NT2/D1 (cell line): ENCODE results near the gene FNDC5.
A peak's percentile ranks its signal among the peaks of the same experiment; 100 is the strongest.
"Not testable (repeated sequence)": the region's sequence is repeated elsewhere in the genome, so short reads cannot be mapped to it uniquely, and the experiment has no call there.

Experiments used
- DNase-seq: peaks from one replicate; pipeline ENCODE4 v3.0.0-alpha.2; 2011; ENCODE audit warnings: low read depth, low spot score
- H3K27me3 ChIP-seq: 2 replicates; pipeline ENCODE4 v1.6.0; 2011; ENCODE audit warnings: mild to moderate bottlenecking; ENCODE audit not compliant: insufficient read length, insufficient read depth
- H3K36me3 ChIP-seq: 2 replicates; pipeline ENCODE4 v1.6.1; 2011; ENCODE audit warnings: mild to moderate bottlenecking, low read length, mixed read lengths; ENCODE audit not compliant: insufficient read depth, insufficient read length
- H3K4me1 ChIP-seq: 2 replicates; pipeline ENCODE4 v1.5.1; 2011; ENCODE audit not compliant: insufficient read depth, insufficient read length
- H3K4me3 ChIP-seq: 2 replicates; pipeline ENCODE4 v1.5.1; 2011; ENCODE audit warnings: low read depth; ENCODE audit not compliant: insufficient read length
- H3K9ac ChIP-seq: 2 replicates; pipeline ENCODE4 v1.6.0; 2011; ENCODE audit warnings: low read depth; ENCODE audit not compliant: insufficient read length
- H3K9me3 ChIP-seq: 2 replicates; pipeline ENCODE4 v1.5.1; 2011; ENCODE audit warnings: mild to moderate bottlenecking, low read length; ENCODE audit not compliant: insufficient read depth
- SUZ12 ChIP-seq: IDR thresholded peaks from 2 replicates; pipeline ENCODE4 v1.6.1; 2011; ENCODE audit not compliant: insufficient read length, insufficient read depth; ENCODE audit errors: extremely low read depth
- YY1 ChIP-seq: IDR thresholded peaks from 2 replicates; pipeline ENCODE4 v1.6.1; 2011; ENCODE audit not compliant: insufficient read length, insufficient read depth
- ZNF274 ChIP-seq: IDR thresholded peaks from 2 replicates; pipeline ENCODE4 v1.6.1; 2011; ENCODE audit warnings: mild to moderate bottlenecking, low read depth, low read length

The FNDC5 gene

DNA sequence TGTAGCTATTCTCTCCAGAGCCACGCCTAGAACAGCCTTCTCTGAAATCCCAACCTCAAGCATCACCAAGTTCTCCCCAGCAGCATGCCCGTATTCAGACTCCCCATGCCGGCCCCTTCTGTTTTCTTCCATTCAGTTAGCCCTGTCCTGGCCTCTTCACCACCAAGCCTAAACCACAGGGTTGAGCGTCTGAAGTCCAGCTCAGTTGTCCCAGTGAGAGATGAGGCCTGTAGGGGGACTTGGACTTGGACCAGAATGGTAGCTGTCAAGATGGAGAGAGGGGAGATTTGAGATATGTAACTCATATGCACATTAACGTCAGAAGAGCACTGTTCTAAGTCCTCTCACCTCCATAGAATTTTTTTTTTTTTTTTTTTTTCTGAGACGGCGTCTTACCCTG, 35.9 kb upstream of the FNDC5 start:
- no peak for DNase-seq
- Histone ChIP-seq H3K4me1 (no peaks in the 10 kb centered on the region), H3K9me3 (no peaks in the 10 kb centered on the region), H3K36me3 (no peaks in the 10 kb centered on the region), H3K27me3 (peaks cover 5% of the 10 kb centered on the region), H3K4me3 (no peak overlapping the region), H3K9ac (no peak overlapping the region)
- TF ChIP-seq ZNF274 (no peak), YY1 (no peak), SUZ12 (no peak)

- DNase-seq, H3K4me3 ChIP-seq, H3K4me1 ChIP-seq: not testable (repeated sequence)
Measured at GRCh38 chr1:32905588-32905987, 34.9 kb upstream of the FNDC5 start.

DNA sequence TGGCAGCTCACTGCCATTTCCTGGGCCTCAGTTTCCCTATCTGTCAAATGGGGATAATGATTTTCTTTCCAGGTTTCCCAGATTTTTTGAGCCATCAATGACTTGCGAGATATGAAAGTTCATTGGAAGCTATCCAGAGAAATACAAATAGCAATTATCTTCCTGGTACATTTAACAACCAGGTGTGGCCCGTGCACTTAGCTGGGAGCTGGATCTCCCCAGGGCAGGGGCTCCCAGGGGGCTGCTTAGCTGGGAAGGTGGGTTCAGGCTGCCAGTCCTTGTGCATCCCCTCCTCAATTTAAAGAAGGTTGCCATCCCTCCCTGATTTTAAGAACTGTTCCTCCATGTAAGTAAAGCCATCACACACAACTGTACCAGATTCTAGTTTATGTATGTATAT, 34.1 kb upstream of the FNDC5 start:
- no peaks in the 10 kb centered on the region for H3K9me3 ChIP-seq
- H3K36me3 ChIP-seq = no peaks in the 10 kb centered on the region
- DNase-seq = no peak
- H3K27me3 ChIP-seq = peaks cover 19% of the 10 kb centered on the region
- H3K9ac ChIP-seq = no peak overlapping the region
- no peak overlapping the region for H3K4me3 ChIP-seq
- TF ChIP-seq SUZ12 (no peak), YY1 (no peak), ZNF274 (no peak)
- no peaks in the 10 kb centered on the region for H3K4me1 ChIP-seq

More at GRCh38 chr1:32905588-32905987, 34.9 kb upstream of the FNDC5 start:
- not testable (repeated sequence) for H3K36me3 ChIP-seq, H3K9me3 ChIP-seq, H3K9ac ChIP-seq
- H3K27me3 ChIP-seq = peaks cover 11% of the 10 kb centered on the region

DNA sequence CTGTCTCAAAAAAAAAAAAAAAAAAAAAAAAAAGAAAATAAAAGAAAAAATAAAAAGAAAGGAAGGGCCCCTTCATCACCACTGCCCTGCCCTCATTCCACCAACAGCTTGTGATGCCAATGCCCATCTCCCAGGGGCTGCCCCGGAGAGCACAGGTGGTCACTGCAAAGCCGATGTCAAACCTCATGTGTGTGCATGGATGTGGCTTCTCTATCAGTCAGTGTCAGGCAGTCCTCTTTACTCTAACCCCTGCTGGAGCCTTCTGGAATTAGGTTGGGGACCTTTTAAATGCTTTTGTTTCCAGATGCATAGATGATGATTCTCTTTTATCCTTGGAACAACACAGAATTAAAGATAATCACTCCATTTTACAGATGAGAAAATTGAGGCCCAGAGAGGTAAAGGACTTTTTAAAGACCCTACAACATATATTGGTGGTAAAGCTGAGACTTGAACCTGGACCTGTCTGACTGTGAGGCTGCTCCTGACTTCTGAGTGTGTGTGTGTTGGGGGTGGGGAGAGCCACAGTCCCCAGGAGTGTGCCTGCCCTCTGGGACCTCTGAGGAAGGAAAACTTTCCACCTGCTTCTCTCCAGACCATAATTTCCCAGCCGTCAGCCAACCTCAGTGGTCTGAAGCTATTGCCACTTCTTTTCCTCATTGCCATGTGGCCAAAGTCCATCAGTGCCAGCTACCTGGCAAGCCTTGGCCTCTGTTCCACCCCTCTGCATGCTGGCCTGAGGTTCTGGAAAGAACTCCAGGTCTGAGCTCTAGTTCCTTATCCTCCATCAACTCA, 33.5 kb upstream of the FNDC5 start:
- no peak for DNase-seq
- Histone ChIP-seq H3K4me1 (no peaks in the 10 kb centered on the region), H3K4me3 (no peak overlapping the region), H3K27me3 (peaks cover 21% of the 10 kb centered on the region), H3K36me3 (no peaks in the 10 kb centered on the region), H3K9ac (no peak overlapping the region), H3K9me3 (no peaks in the 10 kb centered on the region)
- TF ChIP-seq YY1 (no peak), ZNF274 (no peak), SUZ12 (no peak)

GRCh38 chr1:32902535-32902920, 31.8 kb upstream of the FNDC5 start:
- TF ChIP-seq YY1 = no peak
- no peak for TF ChIP-seq ZNF274
- TF ChIP-seq SUZ12 = no peak
- H3K9ac ChIP-seq = no peak overlapping the region
- no peak overlapping the region for H3K4me3 ChIP-seq
- H3K4me1 ChIP-seq = no peaks in the 10 kb centered on the region
- H3K27me3 ChIP-seq = peaks cover 21% of the 10 kb centered on the region
- no peaks in the 10 kb centered on the region for H3K9me3 ChIP-seq
- DNase-seq = no peak
- peaks cover 4% of the 10 kb centered on the region for H3K36me3 ChIP-seq

GRCh38 chr1:32901823-32902534, 31.3 kb upstream of the FNDC5 start:
- H3K9ac ChIP-seq = peak overlapping the region; percentile 38
- H3K4me3 ChIP-seq = peak overlapping the region; percentile 39
- no peaks in the 10 kb centered on the region for H3K4me1 ChIP-seq
- peaks cover 21% of the 10 kb centered on the region for H3K27me3 ChIP-seq
- TF ChIP-seq SUZ12 (no peak), ZNF274 (no peak), YY1 (no peak)
- H3K36me3 ChIP-seq = peaks cover 4% of the 10 kb centered on the region
- H3K9me3 ChIP-seq = no peaks in the 10 kb centered on the region
- DNase-seq = no peak

DNA sequence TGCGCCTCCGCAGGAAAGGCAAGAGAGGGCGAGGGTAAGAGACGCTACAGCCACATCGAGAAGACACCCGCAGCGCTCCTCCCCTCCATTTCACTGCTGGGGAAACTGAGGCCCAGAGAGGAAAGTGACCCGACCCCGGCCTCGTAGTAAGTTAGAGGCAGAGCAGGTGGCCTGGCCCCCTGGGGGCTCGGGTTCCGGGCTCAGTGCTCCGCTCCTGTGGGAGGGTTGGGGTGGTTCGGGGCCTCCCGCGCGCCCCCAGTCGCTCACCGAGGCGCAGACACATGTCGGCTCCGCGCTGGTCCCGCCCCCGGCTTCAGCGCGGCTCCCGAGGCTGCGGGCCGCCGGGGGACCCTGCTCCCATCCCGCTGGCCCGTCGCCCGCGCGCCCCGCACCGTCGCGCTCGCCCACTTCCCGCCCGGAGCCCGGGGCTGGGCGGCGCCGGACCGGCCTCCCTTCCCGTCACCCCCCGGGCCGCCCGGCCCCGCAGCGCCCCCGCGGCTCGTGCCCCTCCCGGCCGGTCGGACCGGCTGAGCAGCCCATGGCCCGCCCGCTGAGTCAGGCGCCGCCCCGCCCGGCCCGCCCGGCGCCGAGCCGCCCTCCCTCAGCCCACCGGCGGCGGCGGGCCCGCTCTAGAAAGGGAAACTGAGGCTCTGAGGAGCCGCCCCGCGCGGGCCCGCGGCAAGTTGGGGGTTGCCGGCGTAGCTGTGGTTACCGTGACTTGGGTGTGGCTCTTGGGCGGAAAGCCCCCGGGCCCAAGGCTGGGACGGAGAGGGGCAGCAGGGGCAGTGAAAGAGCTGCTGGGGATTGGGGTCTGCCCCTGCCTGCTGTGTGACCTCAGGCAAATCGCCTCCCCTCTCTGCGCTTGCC, 30.5 kb upstream of the FNDC5 start, which contains the start of gene TMEM54:
TMEM54 (minus strand) TSS at position 434 of the 867 bp plus-strand sequence; CDS start at position 283, 151 bp downstream.
- Histone ChIP-seq H3K36me3 (peaks cover 9% of the 10 kb centered on the region), H3K9ac (peak within 1 kb of the TSS; percentile 80), H3K4me3 (peak within 1 kb of the TSS; percentile 56), H3K9me3 (no peaks in the 10 kb centered on the region), H3K27me3 (peaks cover 21% of the 10 kb centered on the region), H3K4me1 (no peaks in the 10 kb centered on the region)
- TF ChIP-seq SUZ12 = no peak
- TF ChIP-seq YY1 = no peak
- TF ChIP-seq ZNF274 = no peak
- DNase-seq = no peak
